Fibroblast of pulmonary artery (primary cell): ENCODE results near the gene CLCN7.
A peak's percentile ranks its signal among the peaks of the same experiment; 100 is the strongest.

ENCODE experiments used
- DNase-seq: peaks from one replicate; pipeline ENCODE4 v3.0.0-alpha.2; 2010; ENCODE audit warnings: low read depth
- H3K4me3 ChIP-seq: replicated peaks from 2 replicates; pipeline ENCODE4 v1.5.1; 2011; ENCODE audit warnings: low read depth, mild to moderate bottlenecking, control low read depth, low read length, moderate library complexity
- TF ChIP-seq, protein P1 (sequence below): IDR thresholded peaks from 2 replicates; pipeline ENCODE4 v1.5.1; 2011; ENCODE audit warnings: mild to moderate bottlenecking, control low read depth, low read length, inconsistent platforms; ENCODE audit errors: missing control alignments

The CLCN7 gene

DNA sequence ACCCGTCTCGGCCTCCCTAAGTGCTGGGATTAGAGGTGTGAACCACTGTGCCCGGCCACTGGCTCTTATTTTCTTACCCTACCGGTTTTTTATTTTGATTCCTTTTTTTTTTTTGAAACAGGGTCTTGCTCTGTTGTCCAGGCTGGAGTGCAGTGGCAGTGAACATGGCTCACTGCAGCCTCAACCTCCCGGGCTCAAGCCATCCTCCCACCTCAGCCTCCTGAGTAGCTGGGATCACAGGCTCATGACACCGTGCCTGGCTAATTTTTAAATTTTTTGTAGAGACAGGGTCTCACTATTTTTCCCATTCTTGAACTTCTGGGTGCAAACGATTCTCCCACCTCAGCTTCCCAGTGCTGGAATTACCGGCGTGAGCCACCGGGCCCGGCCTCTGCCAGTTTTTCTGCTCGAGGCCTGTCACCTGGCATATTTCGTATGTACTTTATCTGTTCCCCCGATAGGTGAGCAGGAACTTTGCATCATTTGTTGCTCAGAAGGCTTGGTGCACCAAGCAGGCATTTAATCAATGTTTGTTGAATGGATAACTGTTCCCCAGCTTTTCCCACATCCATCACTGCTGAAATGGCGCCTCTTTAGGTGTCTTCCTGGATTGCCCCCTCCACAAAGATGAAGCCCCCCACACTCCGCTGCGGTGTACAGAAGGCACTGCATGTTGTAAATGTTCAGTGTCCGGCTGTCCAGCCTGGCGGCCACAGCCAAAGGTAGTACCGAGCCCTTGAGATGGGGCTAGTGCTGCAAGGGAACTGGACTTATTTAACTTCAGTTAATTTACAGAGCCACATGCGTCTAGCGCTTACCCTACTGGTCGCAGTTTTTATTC is 17.5 kb upstream of the CLCN7 start:
- TF ChIP-seq, protein P1, sequence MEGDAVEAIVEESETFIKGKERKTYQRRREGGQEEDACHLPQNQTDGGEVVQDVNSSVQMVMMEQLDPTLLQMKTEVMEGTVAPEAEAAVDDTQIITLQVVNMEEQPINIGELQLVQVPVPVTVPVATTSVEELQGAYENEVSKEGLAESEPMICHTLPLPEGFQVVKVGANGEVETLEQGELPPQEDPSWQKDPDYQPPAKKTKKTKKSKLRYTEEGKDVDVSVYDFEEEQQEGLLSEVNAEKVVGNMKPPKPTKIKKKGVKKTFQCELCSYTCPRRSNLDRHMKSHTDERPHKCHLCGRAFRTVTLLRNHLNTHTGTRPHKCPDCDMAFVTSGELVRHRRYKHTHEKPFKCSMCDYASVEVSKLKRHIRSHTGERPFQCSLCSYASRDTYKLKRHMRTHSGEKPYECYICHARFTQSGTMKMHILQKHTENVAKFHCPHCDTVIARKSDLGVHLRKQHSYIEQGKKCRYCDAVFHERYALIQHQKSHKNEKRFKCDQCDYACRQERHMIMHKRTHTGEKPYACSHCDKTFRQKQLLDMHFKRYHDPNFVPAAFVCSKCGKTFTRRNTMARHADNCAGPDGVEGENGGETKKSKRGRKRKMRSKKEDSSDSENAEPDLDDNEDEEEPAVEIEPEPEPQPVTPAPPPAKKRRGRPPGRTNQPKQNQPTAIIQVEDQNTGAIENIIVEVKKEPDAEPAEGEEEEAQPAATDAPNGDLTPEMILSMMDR = no peak
- DNase-seq = no peak
- H3K4me3 ChIP-seq = peak overlapping the region; percentile 74

- no peak overlapping the region for H3K4me3 ChIP-seq
- TF ChIP-seq, protein P1 = no peak
- DNase-seq = no peak
Measured at GRCh38 chr16:1491327-1491726, 16.5 kb upstream of the CLCN7 start.

DNA sequence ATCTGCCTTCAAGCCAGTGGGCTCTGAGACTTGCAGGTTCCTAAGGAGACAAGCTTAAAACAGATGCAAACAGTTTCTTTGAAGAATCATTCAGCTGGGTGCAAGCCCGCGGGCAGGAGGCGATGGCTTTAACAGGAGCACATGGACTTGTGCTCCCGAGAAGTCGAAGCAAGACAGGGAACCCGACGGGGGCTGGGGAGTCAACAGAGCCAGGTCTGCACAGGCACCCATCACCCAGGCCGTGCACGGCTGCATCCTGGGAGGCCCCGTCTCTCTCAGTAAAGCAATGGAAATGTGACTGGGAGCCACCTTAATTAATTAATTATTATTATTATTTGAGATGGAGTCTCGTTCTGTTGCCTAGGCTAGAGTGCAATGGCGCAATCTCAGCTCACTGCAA is 14.2 kb upstream of the CLCN7 start:
- H3K4me3 ChIP-seq = no peak overlapping the region
- TF ChIP-seq, protein P1 = no peak
- DNase-seq = no peak

- H3K4me3 ChIP-seq = no peak within 1 kb of the TSS
- TF ChIP-seq, protein P1 = no peak
- DNase-seq = no peak
Measured at GRCh38 chr16:1488619-1489018, 13.8 kb upstream of the CLCN7 start, which contains the start of gene PTX4. Gene PTX4 (minus strand): TSS chr16:1488944. CDS start chr16:1488909, 35 bp downstream.

GRCh38 chr16:1488054-1488601 is 13.3 kb upstream of the CLCN7 start:
- TF ChIP-seq, protein P1 = no peak
- no peak for DNase-seq
- H3K4me3 ChIP-seq = no peak overlapping the region

DNA sequence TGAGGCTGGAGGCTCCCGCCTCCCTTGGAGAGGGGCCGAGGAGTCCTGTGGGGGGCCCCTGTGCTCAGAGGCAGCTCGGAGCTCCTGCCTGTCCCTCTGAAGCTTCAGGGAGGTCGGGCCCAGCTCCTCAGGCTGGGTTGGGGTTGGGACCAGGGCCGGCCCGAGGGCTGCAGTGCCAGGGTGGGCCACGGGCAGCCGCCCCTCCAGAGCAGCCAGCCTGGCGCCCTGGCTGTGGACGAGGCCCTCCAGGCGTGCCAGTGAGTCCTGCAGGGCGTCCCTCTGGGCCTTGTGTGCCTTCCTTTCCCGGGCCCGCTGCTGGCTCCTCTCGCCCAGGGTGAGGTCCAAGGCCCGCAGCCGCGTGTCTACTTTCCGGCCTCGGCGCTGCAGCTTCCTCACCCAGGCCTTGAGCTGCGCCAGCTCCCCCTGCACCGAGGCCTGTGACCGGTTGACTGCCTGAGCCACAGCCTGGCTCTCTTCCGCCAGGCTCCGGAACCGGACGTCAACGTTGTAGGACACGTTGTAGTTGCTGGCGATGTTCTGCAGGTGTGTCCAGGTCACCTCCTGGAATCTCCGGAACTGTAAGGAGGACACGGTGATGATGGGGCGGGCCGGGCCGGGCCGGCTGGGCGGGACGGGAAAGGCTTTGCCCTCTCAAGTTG is 12.7 kb upstream of the CLCN7 start:
- TF ChIP-seq, protein P1 = no peak
- no peak overlapping the region for H3K4me3 ChIP-seq

More for the DNA sequence above, 12.7 kb upstream of the CLCN7 start:
- DNase-seq = no peak
